Dedifferentiated amniotic fluid mesenchymal stem cell (primary cell): ENCODE results near the gene PIGP.
"Not testable (repeated sequence)": the region's sequence is repeated elsewhere in the genome, so short reads cannot be mapped to it uniquely, and the experiment has no call there.

Source experiments
- DNase-seq: peaks from one replicate; pipeline ENCODE4 v3.0.0-alpha.2; 2016; ENCODE audit errors: extremely low spot score

Gene PIGP

DNA sequence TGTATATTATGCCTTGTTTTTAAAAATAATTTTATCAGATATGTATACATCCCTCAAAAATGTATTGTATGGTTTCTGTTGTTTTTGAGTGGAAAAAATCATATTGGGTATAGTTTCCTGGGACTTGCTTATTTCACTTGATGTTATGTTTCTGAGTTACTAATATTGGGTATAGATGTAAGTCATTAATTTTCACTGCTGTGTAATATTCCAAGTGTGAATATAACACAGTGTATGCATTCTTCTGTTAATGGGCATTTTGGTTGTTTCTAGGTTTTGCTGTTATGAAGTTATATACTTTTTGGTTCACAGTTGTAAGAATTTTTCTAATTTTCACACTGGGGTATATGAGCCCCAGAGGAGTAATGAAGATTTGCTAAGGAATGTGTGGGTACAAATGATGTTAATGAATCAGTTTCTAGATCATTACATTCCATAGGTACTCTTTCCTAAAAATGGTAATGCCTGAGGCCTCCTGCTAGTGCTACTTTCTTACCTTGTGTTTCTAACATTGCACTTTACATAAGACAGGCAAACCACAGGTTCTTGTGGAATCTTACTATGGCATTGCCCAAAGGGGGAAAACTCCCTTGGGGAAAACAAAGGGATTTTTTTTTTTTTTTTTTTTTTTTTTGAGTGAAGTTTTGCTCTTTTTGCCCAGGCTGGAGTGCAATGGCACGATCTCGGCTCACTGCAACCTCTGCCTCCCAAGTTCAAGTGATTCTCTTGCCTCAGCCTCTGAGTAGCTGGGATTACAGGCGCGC lies 3.4 kb upstream of the PIGP start:
- DNase-seq = no peak

DNA sequence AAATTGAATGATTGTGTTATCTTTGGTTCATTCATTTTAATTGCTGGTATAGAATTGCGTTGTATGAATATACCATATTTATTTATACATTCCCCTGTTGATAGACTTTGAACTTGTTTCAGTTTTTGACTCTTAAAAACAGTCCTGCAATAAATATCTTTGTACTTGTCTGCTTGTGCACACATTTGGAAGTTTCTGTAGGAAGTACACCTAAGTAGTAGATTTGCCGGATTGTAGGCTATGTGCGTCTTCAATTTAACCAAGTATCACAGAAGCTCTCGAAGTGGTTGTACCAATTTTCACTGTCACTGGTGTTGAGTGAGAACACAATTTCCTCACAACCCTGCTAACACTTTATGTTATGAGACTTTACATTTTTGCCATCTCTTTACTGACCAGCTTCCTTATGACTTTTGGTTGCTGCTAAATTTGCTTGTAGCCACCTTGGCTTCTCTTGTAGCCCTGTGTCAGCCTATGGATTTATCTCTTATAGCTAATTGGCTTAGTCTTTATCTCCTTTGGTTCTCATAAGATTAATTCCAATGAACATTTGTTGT lies 2.4 kb upstream of the PIGP start:
- no peak for DNase-seq

DNA sequence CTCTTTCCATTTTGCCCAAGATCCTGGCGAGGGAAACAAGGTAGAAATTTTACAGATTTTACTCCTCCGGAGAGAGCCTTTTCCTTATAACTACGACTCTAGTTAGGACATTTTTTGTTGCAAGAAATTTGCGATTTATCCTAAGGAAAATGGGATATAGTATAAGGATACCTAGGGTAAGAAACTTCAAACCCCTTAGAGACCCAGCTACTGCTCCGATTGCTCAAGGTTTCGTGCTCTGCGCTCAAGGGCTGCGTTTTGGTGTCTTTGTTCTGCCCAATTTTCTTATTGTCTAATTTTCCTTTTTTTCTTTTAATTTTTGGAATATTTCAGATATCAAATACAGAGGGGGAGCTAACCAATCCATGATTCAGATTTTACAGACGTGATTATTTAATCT lies 1.7 kb upstream of the PIGP start:
- no peak for DNase-seq

DNA sequence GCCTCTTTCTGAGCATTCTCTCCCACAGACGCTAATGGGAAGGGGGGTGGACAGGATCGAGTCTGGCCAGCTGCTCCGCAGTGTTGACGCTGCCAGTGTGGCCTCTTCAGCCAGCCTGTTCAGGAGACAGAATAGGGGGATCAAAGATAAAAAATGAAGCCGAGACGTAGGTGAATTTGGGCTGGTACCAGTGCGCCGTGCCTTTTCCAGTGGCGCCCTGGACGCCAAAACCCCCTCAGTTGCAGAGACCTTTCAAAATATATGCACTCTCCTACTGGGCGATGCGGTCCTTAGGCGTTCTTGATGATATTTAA lies 1.3 kb upstream of the PIGP start:
- DNase-seq = no peak

DNA sequence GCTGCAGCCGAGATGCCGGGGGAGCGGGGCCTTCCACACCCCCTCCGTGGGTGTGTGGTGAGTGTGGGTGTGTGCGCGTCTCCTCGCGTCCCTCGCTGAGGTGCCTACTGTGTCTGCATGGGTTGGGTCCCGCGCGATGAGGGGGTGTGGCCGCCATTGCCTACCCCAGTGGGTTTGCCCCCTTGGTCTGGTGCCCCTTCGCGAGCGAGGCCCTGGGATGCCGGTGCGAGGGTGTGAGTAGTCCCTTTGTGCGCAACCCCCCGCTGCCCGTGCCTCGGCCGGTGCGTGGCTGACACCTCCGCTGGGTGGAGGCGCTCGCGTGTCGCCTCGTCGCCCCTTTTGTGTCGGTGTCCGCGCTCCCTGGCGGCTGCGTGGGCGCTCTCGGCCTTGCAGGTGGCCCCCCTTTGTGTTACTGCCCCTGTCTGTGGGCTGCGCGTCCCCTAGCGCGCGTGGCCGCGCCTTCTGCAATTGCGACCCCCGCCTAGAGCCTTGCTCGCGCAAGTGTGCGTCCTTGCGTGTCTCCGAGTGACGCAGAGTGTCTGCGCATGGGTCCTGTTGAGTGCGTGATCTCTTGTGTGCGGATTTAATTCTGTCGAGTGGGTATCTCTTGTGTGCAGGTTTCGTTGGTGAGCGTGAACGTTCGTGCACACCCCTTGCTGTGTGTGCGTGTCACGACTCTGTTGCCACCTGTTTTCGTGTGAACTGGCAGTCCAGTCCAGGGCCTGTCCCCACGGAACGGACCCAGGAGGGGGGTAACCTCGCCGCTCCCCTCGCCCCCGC lies 736 bp upstream of the PIGP start:
- no peak for DNase-seq

DNA sequence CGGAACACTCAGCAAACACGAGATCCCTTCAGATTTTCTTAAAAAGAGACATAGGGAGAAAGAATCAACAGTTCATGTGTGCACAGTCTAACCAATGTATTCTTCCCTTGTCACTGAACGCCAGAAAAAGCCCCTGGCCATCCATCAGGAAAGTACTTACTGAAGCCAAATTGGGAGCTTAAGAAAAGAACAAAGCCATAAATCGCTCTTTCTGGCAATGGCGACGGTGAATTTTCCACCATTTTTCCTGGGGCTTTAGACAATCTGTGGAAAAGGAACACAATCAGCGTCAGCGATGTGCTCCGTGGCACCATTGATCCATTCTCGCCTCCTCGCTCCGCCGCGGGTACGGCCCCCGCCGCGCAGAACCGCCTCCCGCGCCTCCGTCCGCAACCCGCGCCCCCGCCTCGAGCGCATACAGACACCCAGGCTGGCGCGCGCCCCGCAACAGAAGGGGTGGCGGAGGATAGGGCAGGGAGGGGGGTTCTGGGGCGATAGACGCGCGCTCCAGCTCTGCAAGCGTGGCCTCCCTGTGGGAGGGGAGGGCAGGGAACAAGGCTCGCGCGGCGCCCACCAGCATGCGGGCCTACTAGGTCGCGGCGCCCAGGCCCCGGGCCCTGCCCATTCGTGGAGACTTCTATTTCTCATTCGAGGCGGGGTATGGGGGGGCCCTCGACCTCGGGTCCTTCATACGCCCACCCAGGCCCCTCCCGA lies 440 bp downstream of the PIGP start:
- peak; percentile 68 for DNase-seq

DNA sequence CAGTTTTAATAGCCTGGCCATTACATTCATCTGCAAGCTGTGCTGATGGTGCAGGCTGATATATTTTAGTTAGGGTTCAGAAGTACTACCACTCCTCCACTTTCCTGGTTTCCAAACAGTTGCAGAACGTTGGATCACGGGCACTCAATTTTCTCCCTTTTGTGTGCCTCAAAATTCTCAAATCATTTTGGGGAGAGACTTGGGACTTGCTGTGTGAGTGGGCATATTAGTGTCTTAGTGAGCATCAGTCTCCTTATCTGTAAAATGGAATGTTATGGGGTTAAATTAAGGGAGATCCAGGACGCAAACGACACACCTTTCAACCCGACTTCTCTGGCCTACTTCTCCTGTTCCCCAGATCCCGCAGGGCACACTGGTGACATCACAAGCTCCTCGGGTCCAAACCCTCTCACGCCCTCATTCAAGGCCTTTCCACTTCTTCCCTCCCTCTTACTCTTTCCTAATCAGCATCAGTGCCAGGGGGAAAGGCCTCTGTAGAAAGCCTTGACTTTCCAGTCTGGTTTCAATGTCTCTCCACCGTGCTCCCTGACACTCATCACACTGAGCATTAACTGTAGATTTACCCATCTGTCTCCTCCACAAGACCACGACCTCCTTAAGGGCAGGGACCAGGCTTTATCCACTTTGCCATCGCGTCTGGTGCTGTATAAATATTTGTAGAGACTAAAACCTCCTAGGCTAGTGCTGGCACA lies 1.2 kb downstream of the PIGP start:
- DNase-seq = peak; percentile 62

DNA sequence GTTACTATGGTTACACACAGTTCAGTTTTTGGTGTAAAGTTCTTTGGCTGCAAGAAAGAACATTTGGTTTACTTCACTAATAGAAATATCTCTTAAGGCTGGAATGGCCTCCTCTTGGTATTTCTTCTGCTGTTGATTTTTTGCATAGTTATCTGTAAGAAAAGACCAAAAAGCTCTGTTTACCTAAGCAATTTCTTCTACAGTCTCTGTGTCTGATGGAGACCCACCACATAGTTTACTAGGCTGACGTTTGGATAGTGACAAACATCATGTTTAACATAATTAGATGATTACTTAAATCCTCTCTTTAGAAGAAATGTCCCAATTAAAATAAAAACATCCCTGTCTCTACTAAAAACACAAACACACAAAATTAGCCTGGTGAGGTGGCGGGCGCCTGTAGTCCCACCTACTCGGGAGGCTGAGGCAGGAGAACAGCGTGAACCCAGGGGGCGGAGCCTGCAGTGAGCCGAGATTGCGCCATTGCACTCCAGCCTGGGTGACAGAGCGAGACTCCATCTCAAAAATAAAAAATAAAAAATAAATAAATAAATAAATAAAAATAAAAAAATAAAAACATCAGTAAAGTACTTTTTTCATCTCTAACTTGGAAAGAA lies 7.2 kb downstream of the PIGP start:
- no peak for DNase-seq

DNA sequence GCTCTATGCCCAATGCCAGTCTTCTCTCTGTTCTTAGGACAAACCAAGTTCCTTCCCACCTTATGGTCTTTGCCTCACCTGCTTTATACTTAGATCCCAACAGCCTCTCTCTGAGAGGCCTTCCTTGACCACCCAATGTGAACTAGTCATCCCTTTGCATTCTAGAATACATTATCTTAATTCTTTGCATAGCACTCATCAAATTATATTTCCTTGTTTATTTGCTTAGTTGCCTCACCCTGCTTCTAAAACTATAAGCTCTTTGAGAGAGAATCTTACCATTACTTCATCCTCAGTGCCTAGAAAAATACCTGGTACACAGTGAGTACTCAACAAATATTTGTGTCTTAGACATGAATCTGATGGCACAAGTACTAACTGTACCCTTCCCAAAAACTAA lies 8.0 kb downstream of the PIGP start:
- DNase-seq = no peak

DNA sequence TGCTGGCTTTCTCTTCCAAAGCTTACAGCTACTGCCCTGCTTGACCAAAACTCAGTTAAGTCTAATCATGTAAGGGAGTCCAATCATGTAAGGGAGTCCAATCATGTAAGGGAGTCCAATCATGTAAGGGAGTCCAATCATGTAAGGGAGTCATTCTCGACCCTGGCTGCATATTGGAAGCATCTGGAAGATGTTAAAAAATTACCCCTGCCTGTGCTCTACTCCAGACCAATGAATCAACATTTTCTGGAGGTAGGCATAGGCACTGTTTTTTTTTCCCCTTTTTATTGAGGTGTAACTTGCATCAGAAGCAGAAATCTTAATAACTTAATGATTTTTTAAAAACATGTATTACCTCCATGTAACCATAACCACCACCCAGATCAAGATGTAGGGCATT lies 9.4 kb downstream of the PIGP start:
- no peak for DNase-seq

DNA sequence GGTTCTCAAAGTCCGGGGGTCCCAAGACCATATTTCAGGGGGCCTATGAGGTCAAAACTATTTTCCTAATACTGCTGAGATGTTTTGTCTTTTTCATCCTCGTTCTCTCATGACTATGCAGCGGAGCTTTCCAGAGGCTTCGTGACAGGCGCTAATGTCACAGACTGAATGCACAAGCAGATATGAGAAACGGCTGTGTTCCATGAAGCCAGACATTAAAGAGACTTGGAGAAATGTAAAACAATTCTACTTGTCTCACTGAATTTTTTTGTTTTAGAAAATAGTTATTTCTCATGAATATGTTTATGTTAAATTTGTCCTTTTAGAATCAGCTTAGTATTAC lies 10.3 kb downstream of the PIGP start:
- no peak for DNase-seq

DNA sequence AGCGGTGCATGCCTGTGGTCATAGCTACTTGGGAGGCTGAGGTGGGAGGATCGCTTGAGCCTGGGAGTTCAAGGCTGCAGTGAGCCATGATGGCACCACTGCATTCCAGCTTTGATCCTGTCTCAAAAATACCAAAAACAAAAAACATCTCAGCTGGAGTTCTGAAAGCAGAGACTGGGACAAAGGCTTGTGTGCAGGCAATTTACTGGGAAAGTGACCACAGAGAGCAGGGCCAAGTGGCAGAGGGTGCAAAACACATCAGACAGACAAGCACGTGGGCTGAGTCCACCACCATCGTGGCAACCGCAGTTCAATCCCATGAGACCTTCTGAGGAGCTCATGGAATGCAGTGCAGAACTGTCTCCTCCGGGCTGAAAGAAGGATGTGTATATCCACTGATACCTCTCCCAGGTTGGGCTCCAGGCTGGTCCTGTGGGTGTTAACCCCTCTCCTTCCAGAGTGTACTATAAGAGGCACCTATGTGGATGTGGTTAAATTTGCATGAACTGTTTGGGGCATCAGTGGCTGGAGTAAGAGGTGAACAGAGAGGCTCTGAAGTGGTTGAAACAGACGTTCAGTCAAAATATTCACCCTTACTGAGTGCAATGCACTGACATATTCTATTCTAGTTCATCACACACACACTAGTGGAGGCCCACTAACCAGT lies 10.8 kb downstream of the PIGP start:
- DNase-seq = no peak

DNA sequence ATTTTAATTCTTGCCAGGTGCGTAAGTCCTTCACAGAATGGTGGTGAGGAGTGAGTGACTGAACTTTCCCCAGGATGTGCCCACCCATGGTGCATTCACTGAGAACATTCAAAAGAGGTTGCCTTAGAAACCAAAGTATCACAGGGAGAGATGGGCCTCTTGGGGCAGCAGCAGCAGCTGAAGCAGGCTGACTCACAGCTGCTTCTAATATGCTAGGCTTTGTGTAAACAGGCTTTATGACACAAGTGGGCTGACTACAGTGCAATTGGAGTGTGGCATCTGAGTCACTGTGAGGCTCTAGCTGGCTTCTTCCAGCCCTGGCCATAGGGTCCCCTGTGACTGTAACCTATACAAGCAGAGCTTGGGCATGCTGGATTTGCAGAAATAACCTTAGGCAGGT lies 12.6 kb downstream of the PIGP start:
- peak; percentile 97 for DNase-seq

DNA sequence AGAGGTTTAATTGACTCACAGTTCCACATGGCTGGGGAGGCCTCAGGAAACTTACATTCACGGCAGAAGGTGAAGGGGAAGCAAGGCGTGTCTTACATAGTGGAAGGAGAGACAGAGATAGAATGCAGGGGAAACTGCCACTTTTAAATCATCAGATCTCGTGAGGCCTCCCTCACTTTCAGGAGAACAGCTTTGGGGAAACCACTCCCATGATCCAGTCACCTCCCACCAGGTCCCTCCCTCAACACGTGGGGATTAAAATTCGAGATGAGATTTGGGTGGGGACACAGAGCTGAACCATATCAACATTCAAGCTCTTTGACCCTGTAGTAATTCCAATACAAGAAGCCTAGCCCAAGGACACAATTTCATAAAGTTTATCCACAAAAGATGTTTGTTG lies 13.7 kb downstream of the PIGP start:
- no peak for DNase-seq

DNA sequence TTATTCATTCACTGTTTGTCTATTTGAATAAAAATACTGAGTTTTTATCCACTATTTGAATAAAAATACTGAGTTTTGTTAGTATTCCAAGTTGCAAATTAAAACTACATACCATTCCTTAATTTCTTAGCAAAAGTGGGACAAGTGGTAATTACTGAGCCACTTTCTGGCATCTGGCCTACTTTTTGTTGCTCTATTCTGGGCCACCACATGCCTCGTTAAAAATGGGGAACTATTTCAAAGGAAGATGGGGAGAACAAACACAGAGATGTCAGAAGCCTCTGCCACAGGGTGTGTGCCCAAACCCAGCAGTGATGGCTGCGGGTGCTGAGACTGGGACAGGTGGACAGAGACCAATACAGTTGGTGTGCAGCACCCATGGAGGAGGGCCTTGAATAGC lies 14.6 kb downstream of the PIGP start:
- no peak for DNase-seq

DNA sequence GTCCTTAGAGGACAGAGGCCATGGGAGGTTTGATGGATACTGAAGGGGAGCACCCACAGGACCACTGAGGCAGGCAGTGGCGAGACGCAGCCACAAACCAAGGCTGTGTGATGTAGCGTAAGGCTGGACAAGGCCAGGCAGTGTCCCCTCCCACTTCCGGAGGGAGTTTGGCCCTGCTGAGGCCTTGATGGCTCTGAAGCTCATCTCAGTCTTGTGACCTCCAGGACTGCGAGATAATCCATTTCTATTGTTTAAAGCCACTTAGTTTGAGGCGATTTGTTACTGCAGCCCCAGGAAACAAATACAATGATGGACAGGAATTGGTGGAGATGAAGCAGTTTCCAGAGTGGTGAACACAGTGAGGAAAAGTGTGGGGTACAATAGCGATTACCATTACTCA lies 15.3 kb downstream of the PIGP start:
- DNase-seq = no peak

DNA sequence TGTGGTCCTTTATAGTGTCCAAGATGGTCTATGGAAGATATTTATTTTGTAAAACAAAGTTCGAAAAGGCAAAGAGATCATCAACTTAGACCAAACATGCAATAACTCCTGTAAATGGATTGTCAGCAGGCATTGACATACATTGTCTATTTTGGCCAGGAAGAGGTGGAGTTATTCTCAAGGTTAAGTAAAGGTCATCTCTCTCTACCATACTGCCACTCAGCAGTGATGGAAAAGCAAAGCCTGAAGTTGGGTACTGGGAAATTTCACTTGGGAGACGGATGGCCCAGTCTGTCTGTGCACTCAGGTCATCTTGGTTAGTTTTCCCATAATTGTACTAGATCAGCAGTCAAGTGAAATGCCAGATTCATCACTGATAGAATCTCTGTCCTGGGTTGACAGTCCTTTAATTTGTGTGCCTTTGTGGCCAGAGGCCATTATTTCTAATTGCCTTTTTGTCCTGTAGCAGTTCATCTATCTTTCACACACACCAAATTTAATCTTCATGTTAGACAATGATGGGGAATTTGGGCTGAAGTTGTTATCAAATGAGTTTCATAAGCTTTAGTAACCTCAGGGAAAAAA lies 17.5 kb downstream of the PIGP start:
- DNase-seq = no peak

DNA sequence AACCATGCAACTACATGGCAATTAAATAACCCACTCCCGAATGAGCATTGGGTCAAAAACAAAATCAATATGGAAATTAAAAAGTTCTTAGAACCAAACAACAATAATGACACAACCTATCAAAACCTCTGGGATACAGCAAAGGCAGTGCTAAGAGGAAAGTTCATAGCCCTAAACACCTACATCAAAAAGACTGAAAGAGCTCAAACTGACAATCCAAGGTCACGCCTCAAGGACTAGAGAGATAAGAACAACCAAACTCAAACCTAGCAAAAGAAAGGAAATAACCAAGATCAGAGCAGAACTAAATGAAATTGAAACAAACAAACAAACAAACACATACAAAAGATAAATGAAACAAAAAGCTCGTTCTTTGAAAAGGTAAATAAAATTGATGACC lies 23.1 kb downstream of the PIGP start:
- DNase-seq = not testable (repeated sequence)

DNA sequence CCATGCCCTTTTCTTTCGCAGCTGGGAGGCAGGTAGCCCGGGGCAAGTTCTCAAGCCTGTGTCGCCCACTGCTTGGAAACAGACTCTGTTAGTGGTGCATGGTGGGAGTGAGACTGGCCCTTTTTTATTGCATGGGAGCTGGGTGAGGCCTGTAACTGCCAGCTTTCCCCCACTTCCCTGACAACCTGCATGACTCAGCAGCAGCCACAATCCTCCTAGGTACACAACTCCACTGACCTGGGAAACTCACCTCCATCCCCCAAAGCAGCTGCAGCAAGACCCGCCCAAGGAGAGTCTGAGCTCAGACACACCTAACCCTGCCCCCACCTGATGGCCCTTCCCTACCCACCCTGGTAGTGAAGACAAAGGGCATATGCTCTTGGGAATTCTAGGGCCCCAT lies 25.8 kb downstream of the PIGP start:
- DNase-seq = no peak

DNA sequence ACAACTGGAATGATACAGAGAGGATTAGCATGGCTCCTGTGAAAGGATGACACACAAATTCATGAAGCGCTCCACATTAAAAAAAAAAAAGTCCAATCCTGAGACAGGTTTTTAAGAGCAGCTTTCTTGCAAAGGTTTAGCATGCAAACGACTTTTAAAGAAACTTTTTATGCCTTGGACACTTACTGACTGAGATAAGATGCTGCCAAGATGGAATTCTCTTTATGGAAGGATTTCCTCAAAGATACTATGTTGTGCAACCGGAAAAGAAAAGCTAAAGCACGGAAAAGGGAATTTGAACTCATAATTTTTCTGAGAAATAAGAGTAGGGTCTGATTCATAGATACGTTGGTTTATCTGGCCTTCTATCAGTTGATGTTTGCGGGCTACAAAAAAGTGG lies 27.3 kb downstream of the PIGP start:
- no peak for DNase-seq

DNA sequence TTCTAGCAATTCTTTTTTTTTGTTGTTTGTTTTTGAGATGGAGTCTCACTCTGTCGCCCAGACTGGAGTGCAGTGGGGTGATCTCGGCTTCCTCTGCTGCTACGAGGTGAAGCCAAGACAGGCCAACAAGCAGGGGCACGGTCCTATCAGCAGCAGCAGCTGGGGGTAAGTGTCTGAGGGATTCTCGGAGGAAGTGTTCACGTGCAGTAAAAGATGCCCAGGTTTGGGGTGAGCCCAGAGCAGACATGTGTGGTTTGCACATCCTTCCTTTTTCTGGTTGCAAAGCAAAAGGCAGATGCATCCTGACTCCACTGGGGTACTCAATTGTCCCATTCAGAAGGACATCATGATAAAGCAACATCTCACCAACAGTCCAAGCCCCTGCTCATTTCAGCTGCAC lies 27.7 kb downstream of the PIGP start:
- DNase-seq = no peak
